Measurements from ENCODE around the gene WWTR1. TPM values are rescaled to one million over a fixed set of nuclear protein-coding genes. Genes with fewer than 3 reads are reported as not detected.

WWTR1 gene
- total RNA-seq, 1 donor from 2014 or later: 111 TPM

DNA sequence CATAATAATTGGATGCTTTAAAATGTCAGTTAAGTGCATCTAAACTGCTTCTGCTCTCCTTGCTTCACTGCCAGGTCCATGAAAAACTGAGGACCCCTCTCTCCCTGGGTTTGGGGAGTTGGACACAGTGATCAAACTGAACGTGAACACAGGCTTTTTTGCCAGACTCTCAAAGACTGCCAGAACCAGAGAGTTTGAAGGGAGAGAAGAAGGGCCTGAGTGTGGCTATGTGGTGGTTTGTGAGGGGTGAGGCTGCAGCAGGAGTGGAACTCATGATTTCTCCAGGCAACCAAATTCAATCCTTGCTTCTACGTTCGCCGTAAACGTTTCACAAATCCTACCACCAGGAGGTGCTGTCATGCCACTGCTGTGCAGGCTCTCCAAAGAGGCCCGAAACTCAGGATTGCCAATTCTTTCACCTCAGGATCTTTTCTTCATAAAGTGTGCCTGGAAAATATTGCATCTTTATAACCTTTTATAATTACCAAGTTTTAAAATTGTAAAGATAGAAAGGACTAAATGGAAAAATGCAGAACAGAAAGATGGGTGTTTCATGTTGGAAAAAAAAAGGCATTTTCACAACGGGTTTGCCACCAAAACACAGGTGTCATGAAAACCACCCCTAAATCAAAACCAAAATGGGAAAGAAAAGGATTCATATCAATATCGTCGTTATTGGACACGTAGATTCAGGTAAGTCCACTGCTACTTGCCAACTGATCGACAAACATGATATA, 163.6 kb downstream of the WWTR1 start:
- peak; percentile 90 for DNase-seq

GRCh38 chr3:149493315-149494021, 164.4 kb downstream of the WWTR1 start:
- DNase-seq: no peak

DNA sequence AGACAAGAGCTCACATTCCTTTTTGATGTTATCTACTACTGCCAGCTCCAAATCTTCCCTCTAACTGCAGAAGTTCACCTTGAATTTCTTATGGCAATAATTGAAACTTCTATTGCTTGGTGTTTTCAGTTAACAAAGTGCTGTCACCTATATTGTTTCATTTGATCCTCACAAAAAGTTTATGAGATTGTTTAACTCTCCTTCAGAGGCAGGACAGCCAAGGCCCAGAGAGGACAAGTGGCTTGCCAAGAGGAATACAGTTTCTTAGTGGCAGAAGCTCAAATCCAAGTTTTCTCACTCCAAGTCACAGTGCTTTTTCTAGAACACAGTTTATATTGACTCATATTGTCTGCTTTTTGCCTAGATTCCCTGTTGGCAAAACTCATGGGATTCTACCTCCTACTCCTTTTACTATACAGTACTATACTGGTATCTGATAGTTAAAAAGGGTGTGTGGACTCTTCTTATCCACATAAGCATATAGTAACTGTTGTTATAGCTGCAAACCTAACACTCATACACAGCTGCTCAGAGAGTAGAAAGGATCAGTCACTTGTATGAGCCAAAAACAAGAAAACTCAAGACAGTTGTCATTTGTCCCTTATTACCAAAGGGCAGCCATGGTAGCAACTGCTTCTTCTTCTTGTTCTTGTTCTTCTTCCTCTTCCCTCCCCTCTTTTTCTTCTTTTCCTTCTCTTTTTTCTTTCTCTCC, 167.4 kb downstream of the WWTR1 start:
- no peak for DNase-seq

- DNase-seq: peak; percentile 71
Observed at GRCh38 chr3:149489060-149489690, 168.7 kb downstream of the WWTR1 start.

DNA sequence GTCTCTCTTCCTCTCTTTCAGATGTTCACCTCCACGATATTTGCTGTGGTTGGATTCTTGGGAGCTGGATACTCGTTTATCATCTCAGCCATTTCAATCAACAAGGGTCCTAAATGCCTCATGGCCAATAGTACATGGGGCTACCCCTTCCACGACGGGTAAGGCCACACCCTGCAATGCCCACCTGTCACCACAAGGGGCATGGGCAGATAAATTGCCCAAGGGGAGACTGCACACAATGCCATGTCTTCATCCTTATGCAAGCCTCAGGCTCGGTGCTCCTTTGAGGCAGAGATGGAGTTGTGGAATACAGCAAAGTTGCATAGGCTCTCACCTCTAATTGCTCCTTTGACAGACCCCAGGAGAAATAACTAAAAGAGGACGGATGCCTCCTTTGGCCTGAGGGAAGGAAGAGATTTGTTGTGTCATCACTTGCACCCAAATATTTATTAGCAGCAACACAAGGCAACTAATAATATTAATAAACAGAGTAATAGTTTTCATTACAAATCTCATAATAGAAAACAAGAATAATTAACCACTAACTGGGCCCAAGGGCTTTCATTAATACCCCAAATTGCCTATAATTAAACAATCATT, 170.1 kb downstream of the WWTR1 start:
- peak; percentile 41 for DNase-seq

- DNase-seq: no peak
Observed at GRCh38 chr3:149486726-149487125, 171.1 kb downstream of the WWTR1 start.

DNA sequence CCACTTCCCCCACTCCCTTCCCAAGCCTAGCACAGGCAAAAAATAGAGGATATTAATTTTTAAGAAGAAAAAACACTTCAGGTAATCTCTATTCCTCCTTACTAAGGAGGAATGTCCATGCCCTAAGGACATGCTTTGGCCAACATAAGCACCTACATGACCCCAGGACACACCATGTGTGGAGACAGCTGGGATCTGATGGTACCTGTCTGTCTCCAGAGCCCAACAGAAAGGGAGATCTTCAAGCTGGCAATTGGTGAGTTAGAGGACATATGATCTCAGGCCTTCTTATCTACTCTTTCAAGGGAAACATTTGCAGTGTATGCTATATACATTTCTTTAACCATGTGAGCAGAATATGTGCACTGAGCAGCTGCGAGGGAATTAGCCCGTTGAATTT, 176.3 kb downstream of the WWTR1 start:
- DNase-seq: no peak

DNA sequence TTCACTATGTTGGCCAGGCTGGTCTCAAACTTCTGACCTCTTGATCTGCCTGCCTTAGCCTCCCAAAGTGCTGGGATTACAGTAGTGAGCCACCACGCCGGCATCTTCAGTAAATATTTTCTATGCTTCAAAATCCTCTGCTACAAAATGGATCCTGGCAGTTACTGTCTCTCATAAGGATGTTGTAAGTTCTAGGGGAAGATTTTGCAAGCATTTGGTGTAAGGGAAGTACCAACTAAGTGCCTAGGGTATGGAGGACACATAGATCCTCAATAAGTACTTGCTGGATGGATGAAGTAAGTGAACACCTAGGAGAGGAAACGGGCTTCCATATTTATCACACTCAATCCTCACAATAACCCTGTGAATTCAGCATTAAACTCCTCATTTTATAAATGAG, 176.8 kb downstream of the WWTR1 start:
- no peak for DNase-seq

DNA sequence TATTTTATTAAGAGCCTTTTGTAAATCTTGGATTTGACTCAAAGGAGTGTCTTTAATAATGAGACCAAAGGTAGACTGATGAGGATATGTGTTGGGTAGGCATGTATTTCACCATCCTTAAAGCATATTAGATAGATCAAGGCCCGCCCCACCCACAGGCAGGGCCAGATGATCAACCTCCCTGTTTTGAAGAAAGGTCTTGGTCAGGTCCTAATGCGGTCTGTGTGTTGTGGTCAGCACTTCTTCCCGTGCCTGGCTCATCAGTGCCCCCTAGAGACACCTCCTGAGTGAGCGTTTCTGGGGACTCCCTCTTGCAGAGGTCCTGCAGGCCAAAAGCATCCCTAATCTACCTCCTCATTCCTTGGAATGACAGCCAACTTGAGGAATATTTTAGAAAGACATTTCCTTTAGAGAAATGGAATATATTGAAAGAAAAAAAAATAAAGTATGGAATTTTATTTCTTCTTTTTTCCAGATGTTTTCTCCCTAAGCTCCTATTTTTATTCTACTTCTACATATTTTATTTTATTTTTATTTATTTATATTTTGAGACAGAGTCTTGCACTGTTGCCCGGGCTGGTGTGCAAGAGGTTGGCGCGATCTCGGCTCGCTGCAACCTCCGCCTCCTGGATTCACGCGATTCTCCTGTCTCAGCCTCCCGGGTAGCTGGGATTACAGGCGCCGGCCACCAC, 177.4 kb downstream of the WWTR1 start:
- DNase-seq: peak; percentile 96

GRCh38 chr3:149479621-149480325, 178.1 kb downstream of the WWTR1 start:
- peak; percentile 60 for DNase-seq

GRCh38 chr3:149476225-149476624, 181.6 kb downstream of the WWTR1 start:
- DNase-seq: no peak

DNA sequence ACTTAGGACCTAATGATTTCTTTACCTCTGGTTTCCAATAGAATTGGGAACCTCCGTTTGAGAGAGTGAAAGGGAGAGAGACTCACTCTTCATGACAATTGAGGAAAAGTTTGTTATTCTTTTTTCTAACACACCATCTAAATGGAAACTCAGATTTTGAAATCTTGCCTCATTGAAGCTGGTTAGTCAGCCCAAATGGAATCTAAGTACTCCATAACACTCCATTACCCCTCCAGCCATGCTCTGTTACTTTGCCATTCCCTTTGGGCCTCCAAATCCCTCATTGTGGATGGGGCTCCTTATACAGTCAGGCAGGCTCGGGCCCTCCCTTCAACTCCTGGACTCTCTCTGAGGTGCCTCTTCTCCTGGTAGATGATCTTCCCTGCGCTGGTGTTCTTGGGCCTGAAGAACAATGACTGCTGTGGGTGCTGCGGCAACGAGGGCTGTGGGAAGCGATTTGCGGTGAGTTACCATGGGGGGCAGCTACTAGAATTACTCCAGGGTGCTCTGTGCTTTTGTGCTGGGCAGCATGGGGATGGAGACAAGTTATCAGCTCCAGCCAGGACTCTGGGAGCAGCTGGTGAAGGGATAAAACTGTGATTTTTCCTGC, 182.3 kb downstream of the WWTR1 start:
- no peak for DNase-seq

DNA sequence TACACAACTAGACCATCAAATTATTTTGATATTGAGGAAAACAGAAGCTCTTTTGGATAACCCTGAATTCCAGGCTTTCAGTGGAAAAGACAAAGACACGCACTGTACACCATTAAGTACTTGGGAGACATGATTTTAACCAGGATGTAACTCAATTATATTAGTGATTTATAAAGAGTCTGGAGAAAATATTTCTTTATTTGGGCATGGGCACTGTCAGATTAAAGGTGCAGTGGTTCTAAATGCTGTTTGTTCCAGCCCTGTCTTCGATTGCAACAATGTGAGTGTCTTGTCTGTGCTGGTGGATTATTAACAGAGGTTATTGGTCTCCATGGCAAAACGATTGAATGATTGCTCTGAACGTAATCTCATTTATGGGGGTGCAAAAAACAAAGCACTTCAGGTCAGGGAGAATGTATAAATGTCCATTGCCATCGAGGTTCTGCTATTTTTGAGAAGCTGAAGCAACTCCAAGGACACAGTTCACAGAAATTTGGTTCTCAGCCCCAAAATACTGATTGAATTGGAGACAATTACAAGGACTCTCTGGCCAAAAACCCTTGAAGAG, 183.5 kb downstream of the WWTR1 start, which contains the start of gene TM4SF4:
Gene TM4SF4, plus strand, starts transcription at position 448 of the 568 bp plus-strand sequence. CDS start 181 bp downstream, outside the sequence.
- no peak for DNase-seq

GRCh38 chr3:149473357-149474249, 184.2 kb downstream of the WWTR1 start:
- DNase-seq: peak; percentile 33

GRCh38 chr3:149472030-149472797, 185.6 kb downstream of the WWTR1 start:
- no peak for DNase-seq

GRCh38 chr3:149470381-149470780, 187.4 kb downstream of the WWTR1 start:
- peak; percentile 37 for DNase-seq

DNA sequence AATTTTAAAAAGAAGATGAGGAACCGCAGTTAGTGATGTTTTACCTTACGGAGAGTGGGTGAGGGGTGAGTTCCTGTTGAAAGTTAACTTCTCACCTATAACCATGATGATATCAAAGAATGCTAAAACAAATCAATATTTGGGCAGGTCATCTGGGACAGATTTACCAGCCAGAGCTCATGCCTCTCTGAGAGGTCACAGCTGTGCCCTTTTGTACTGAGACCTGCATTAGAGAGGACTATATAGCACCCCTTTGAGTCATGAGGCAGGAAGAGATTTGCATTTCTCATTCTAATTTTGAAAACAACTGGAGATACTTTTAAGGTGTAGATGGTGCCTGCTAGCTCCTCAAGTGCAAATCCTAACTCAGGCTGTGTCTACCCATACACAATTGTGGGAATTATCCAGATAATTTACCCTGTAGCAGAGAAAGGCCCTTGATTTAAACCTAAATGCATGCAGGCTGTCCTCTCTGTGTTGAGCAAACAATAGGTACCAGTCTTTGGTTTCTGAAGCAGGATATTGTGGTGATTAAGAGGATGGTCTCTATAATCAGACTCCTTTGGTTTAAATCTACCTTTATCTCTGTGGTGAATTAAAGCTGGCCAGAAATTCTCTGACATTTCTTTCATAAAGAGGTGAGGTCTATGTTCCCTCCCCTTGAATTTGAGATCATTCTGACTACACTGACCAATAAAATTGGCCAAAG, 189.2 kb downstream of the WWTR1 start:
- DNase-seq: peak; percentile 24
